Activated CD8-positive, alpha-beta memory T cell treated with anti-CD3 and anti-CD28 coated beads, Interleukin-2, amount 50 U/mL, for 1 hour (primary cell): ENCODE results near the gene PAXX.
"Not testable (repeated sequence)": the region's sequence is repeated elsewhere in the genome, so short reads cannot be mapped to it uniquely, and the experiment has no call there.

Experiments
- DNase-seq: peaks from one replicate; pipeline ENCODE4 v3.0.0-alpha.2; 2020; ENCODE audit errors: extremely low read depth

PAXX gene

GRCh38 chr9:137002646-137003041 lies 10.4 kb downstream of the PAXX start:
- DNase-seq, result no peak

- not testable (repeated sequence) for DNase-seq
These were observed 12.1 kb downstream of the PAXX start for GRCh38 chr9:137004285-137004684.

GRCh38 chr9:137006116-137007003 lies 14.1 kb downstream of the PAXX start:
- DNase-seq, result no peak

- DNase-seq, result no peak
These were observed 15.0 kb downstream of the PAXX start for GRCh38 chr9:137007108-137007815.

GRCh38 chr9:137007816-137008270 lies 15.6 kb downstream of the PAXX start:
- no peak for DNase-seq

GRCh38 chr9:137008312-137008711 lies 16.1 kb downstream of the PAXX start:
- DNase-seq, result no peak

- no peak for DNase-seq
These were observed 17.0 kb downstream of the PAXX start for GRCh38 chr9:137009217-137009616.

- DNase-seq, result no peak
These were observed 17.9 kb downstream of the PAXX start for GRCh38 chr9:137009938-137010732.

- no peak for DNase-seq
These were observed 18.9 kb downstream of the PAXX start for GRCh38 chr9:137011156-137011555.

- DNase-seq, result no peak
These were observed 19.9 kb downstream of the PAXX start for GRCh38 chr9:137011907-137012675.

- DNase-seq, result no peak
These were observed 20.7 kb downstream of the PAXX start for GRCh38 chr9:137012694-137013570.

GRCh38 chr9:137013571-137013940 lies 21.3 kb downstream of the PAXX start:
- no peak for DNase-seq

GRCh38 chr9:137014166-137014565 lies 21.9 kb downstream of the PAXX start:
- no peak for DNase-seq

GRCh38 chr9:137014776-137015539 lies 22.7 kb downstream of the PAXX start:
- no peak for DNase-seq

GRCh38 chr9:137015540-137015930 lies 23.3 kb downstream of the PAXX start:
- DNase-seq, result no peak

- DNase-seq, result no peak
These were observed 23.8 kb downstream of the PAXX start for GRCh38 chr9:137015976-137016375.

GRCh38 chr9:137016436-137016835 lies 24.2 kb downstream of the PAXX start:
- DNase-seq, result no peak

GRCh38 chr9:137017071-137017470 lies 24.8 kb downstream of the PAXX start:
- DNase-seq, result no peak

GRCh38 chr9:137017791-137018497 lies 25.7 kb downstream of the PAXX start:
- no peak for DNase-seq
